HUDEP-2 (cell line): Measurements from ENCODE around the gene GPR61.

Experiments used
- DNase-seq, 76 experiments: peaks; one replicate each; lab custom pipeline; 2025; ENCODE audit not compliant: unreplicated experiment in 76 of 76; lab: John Stamatoyannopoulos, UW

GPR61 gene

GRCh38 chr1:109564194-109564878 lies 24.7 kb downstream of the GPR61 start:
- DNase-seq, result no peak

- DNase-seq, result no peak
Observed at GRCh38 chr1:109565241-109565640, 25.6 kb downstream of the GPR61 start.

GRCh38 chr1:109566982-109567381 lies 27.3 kb downstream of the GPR61 start:
- no peak for DNase-seq

- DNase-seq, result no peak
Observed at GRCh38 chr1:109567877-109568672, 28.4 kb downstream of the GPR61 start.

GRCh38 chr1:109569323-109569722 lies 29.7 kb downstream of the GPR61 start:
- no peak for DNase-seq

GRCh38 chr1:109570414-109570813 lies 30.7 kb downstream of the GPR61 start:
- DNase-seq, result no peak

- no peak for DNase-seq
Observed at GRCh38 chr1:109573785-109574184, 34.1 kb downstream of the GPR61 start.

GRCh38 chr1:109578947-109579443 lies 39.3 kb downstream of the GPR61 start:
- no peak for DNase-seq

- DNase-seq, result no peak
Observed at GRCh38 chr1:109579491-109579890, 39.8 kb downstream of the GPR61 start.

- DNase-seq, result no peak
Observed at GRCh38 chr1:109582021-109582420, 42.3 kb downstream of the GPR61 start.

- no peak for DNase-seq
Observed at GRCh38 chr1:109584766-109585165, 45.1 kb downstream of the GPR61 start.

GRCh38 chr1:109586055-109586454 lies 46.4 kb downstream of the GPR61 start:
- no peak for DNase-seq

GRCh38 chr1:109589177-109589576 lies 49.5 kb downstream of the GPR61 start:
- peak in 3 of 76 experiments; percentile 8 to 29 (median 16) for DNase-seq

GRCh38 chr1:109589679-109590078 lies 50.0 kb downstream of the GPR61 start:
- DNase-seq, result no peak

- DNase-seq, result no peak
Observed at GRCh38 chr1:109592916-109593315, 53.2 kb downstream of the GPR61 start.

GRCh38 chr1:109595531-109595930 lies 55.9 kb downstream of the GPR61 start:
- DNase-seq, result no peak
